Measurements from ENCODE around the gene CADM1. TPM values are rescaled to one million over a fixed set of nuclear protein-coding genes. Genes with fewer than 3 reads are reported as not detected.

The CADM1 gene
- total RNA-seq, 1 experiment from 2014 or later: 15.5 TPM

GRCh38 chr11:115241899-115242298 is 262.3 kb downstream of the CADM1 start:
- H3K36me3 ChIP-seq (replicated peaks; ENCODE audit: control insufficient read depth, insufficient read depth, low read length): no peaks in the 10 kb centered on the region
- H3K27me3 ChIP-seq (ENCODE audit: control insufficient read depth, insufficient read depth, low read length): no peaks in the 10 kb centered on the region
- no peak for DNase-seq
- H3K4me3 ChIP-seq (ENCODE audit: insufficient read depth, low read depth, low read length): no peak overlapping the region

- DNase-seq: no peak
- H3K36me3 ChIP-seq (replicated peaks; ENCODE audit: control insufficient read depth, insufficient read depth, low read length): no peaks in the 10 kb centered on the region
- no peaks in the 10 kb centered on the region for H3K27me3 ChIP-seq (ENCODE audit: control insufficient read depth, insufficient read depth, low read length)
- H3K4me3 ChIP-seq (ENCODE audit: insufficient read depth, low read depth, low read length): no peak overlapping the region
These were observed 265.4 kb downstream of the CADM1 start for GRCh38 chr11:115238791-115239190.

GRCh38 chr11:115238086-115238485 is 266.1 kb downstream of the CADM1 start:
- H3K4me3 ChIP-seq (ENCODE audit: insufficient read depth, low read depth, low read length): no peak overlapping the region
- H3K27me3 ChIP-seq (ENCODE audit: control insufficient read depth, insufficient read depth, low read length): no peaks in the 10 kb centered on the region
- no peaks in the 10 kb centered on the region for H3K36me3 ChIP-seq (replicated peaks; ENCODE audit: control insufficient read depth, insufficient read depth, low read length)
- no peak for DNase-seq

GRCh38 chr11:115237578-115237977 is 266.6 kb downstream of the CADM1 start:
- Histone ChIP-seq H3K36me3 (replicated peaks; ENCODE audit: control insufficient read depth, insufficient read depth, low read length) (no peaks in the 10 kb centered on the region), H3K4me3 (ENCODE audit: insufficient read depth, low read depth, low read length) (no peak overlapping the region), H3K27me3 (ENCODE audit: control insufficient read depth, insufficient read depth, low read length) (no peaks in the 10 kb centered on the region)
- DNase-seq: no peak

GRCh38 chr11:115234794-115235193 is 269.4 kb downstream of the CADM1 start:
- H3K4me3 ChIP-seq (ENCODE audit: insufficient read depth, low read depth, low read length): no peak overlapping the region
- H3K36me3 ChIP-seq (replicated peaks; ENCODE audit: control insufficient read depth, insufficient read depth, low read length): no peaks in the 10 kb centered on the region
- DNase-seq: no peak
- H3K27me3 ChIP-seq (ENCODE audit: control insufficient read depth, insufficient read depth, low read length): no peaks in the 10 kb centered on the region

GRCh38 chr11:115226556-115226955 is 277.7 kb downstream of the CADM1 start:
- DNase-seq: no peak
- no peaks in the 10 kb centered on the region for H3K36me3 ChIP-seq (replicated peaks; ENCODE audit: control insufficient read depth, insufficient read depth, low read length)
- no peak overlapping the region for H3K4me3 ChIP-seq (ENCODE audit: insufficient read depth, low read depth, low read length)
- no peaks in the 10 kb centered on the region for H3K27me3 ChIP-seq (ENCODE audit: control insufficient read depth, insufficient read depth, low read length)

- no peak for DNase-seq
- no peak overlapping the region for H3K4me3 ChIP-seq (ENCODE audit: insufficient read depth, low read depth, low read length)
- H3K27me3 ChIP-seq (ENCODE audit: control insufficient read depth, insufficient read depth, low read length): no peaks in the 10 kb centered on the region
- H3K36me3 ChIP-seq (replicated peaks; ENCODE audit: control insufficient read depth, insufficient read depth, low read length): no peaks in the 10 kb centered on the region
These were observed 279.7 kb downstream of the CADM1 start for GRCh38 chr11:115224551-115224950.

GRCh38 chr11:115222863-115223530 is 281.2 kb downstream of the CADM1 start:
- Histone ChIP-seq H3K36me3 (replicated peaks; ENCODE audit: control insufficient read depth, insufficient read depth, low read length) (no peaks in the 10 kb centered on the region), H3K27me3 (ENCODE audit: control insufficient read depth, insufficient read depth, low read length) (no peaks in the 10 kb centered on the region), H3K4me3 (ENCODE audit: insufficient read depth, low read depth, low read length) (no peak overlapping the region)
- DNase-seq: no peak

GRCh38 chr11:115222218-115222862 is 281.9 kb downstream of the CADM1 start:
- Histone ChIP-seq H3K36me3 (replicated peaks; ENCODE audit: control insufficient read depth, insufficient read depth, low read length) (no peaks in the 10 kb centered on the region), H3K27me3 (ENCODE audit: control insufficient read depth, insufficient read depth, low read length) (no peaks in the 10 kb centered on the region), H3K4me3 (ENCODE audit: insufficient read depth, low read depth, low read length) (no peak overlapping the region)
- DNase-seq: no peak

- no peak overlapping the region for H3K4me3 ChIP-seq (ENCODE audit: insufficient read depth, low read depth, low read length)
- no peaks in the 10 kb centered on the region for H3K36me3 ChIP-seq (replicated peaks; ENCODE audit: control insufficient read depth, insufficient read depth, low read length)
- no peaks in the 10 kb centered on the region for H3K27me3 ChIP-seq (ENCODE audit: control insufficient read depth, insufficient read depth, low read length)
- DNase-seq: no peak
These were observed 282.6 kb downstream of the CADM1 start for GRCh38 chr11:115221461-115222069.

- no peak for DNase-seq
- no peaks in the 10 kb centered on the region for H3K27me3 ChIP-seq (ENCODE audit: control insufficient read depth, insufficient read depth, low read length)
- H3K4me3 ChIP-seq (ENCODE audit: insufficient read depth, low read depth, low read length): no peak overlapping the region
- H3K36me3 ChIP-seq (replicated peaks; ENCODE audit: control insufficient read depth, insufficient read depth, low read length): no peaks in the 10 kb centered on the region
These were observed 283.3 kb downstream of the CADM1 start for GRCh38 chr11:115220911-115221310.

GRCh38 chr11:115220423-115220822 is 283.8 kb downstream of the CADM1 start:
- DNase-seq: no peak
- Histone ChIP-seq H3K4me3 (ENCODE audit: insufficient read depth, low read depth, low read length) (no peak overlapping the region), H3K36me3 (replicated peaks; ENCODE audit: control insufficient read depth, insufficient read depth, low read length) (no peaks in the 10 kb centered on the region), H3K27me3 (ENCODE audit: control insufficient read depth, insufficient read depth, low read length) (no peaks in the 10 kb centered on the region)

- no peaks in the 10 kb centered on the region for H3K36me3 ChIP-seq (replicated peaks; ENCODE audit: control insufficient read depth, insufficient read depth, low read length)
- no peak for DNase-seq
- no peak overlapping the region for H3K4me3 ChIP-seq (ENCODE audit: insufficient read depth, low read depth, low read length)
- no peaks in the 10 kb centered on the region for H3K27me3 ChIP-seq (ENCODE audit: control insufficient read depth, insufficient read depth, low read length)
These were observed 284.8 kb downstream of the CADM1 start for GRCh38 chr11:115219376-115219775.

- Histone ChIP-seq H3K27me3 (ENCODE audit: control insufficient read depth, insufficient read depth, low read length) (no peaks in the 10 kb centered on the region), H3K36me3 (replicated peaks; ENCODE audit: control insufficient read depth, insufficient read depth, low read length) (no peaks in the 10 kb centered on the region), H3K4me3 (ENCODE audit: insufficient read depth, low read depth, low read length) (no peak overlapping the region)
- DNase-seq: no peak
These were observed 286.4 kb downstream of the CADM1 start for GRCh38 chr11:115217726-115218311.

All from H7 (cell line).